IMR-90 (cell line): Measurements from ENCODE around the gene CRABP1.

Experiments used
- POLR2A ChIP-seq: IDR thresholded peaks from 2 replicates; pipeline ENCODE4 v1.6.1; 2012; ENCODE audit warnings: mild to moderate bottlenecking, low read depth, low read length
- SMC3 ChIP-seq: fragments of 150-350 bp; IDR thresholded peaks from 2 replicates; pipeline ENCODE4 v1.6.1; 2016; ENCODE audit warnings: low read depth, mild to moderate bottlenecking, antibody characterized with exemption, low read length, moderate library complexity
- USF2 ChIP-seq: fragments of 150-350 bp; IDR thresholded peaks from 2 replicates; pipeline ENCODE4 v1.6.1; 2017; ENCODE audit warnings: mild to moderate bottlenecking, antibody characterized with exemption, low read length, low read depth
- TF ChIP-seq, protein P1 (sequence below): conservative IDR thresholded peaks from 2 replicates; pipeline ENCODE4 v1.5.1; 2012; ENCODE audit warnings: mild to moderate bottlenecking, low read depth, low read length, improper control_type of control experiment

- TF ChIP-seq, protein P1, sequence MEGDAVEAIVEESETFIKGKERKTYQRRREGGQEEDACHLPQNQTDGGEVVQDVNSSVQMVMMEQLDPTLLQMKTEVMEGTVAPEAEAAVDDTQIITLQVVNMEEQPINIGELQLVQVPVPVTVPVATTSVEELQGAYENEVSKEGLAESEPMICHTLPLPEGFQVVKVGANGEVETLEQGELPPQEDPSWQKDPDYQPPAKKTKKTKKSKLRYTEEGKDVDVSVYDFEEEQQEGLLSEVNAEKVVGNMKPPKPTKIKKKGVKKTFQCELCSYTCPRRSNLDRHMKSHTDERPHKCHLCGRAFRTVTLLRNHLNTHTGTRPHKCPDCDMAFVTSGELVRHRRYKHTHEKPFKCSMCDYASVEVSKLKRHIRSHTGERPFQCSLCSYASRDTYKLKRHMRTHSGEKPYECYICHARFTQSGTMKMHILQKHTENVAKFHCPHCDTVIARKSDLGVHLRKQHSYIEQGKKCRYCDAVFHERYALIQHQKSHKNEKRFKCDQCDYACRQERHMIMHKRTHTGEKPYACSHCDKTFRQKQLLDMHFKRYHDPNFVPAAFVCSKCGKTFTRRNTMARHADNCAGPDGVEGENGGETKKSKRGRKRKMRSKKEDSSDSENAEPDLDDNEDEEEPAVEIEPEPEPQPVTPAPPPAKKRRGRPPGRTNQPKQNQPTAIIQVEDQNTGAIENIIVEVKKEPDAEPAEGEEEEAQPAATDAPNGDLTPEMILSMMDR: no peak
- TF ChIP-seq POLR2A (no peak), SMC3 (no peak), USF2 (no peak)
These were observed 23.7 kb upstream of the CRABP1 start for GRCh38 chr15:78316283-78317083.
